Measurements from ENCODE around the gene FAM200C. TPM values are rescaled to one million over a fixed set of nuclear protein-coding genes. Genes with fewer than 3 reads are reported as not detected.

Gene FAM200C
- total and polyA plus RNA-seq, 2 of the 13 experiments (the other 11 are each of a cell fraction or from before 2014, with no cell fraction given), result 3.2 to 4.7 TPM

DNA sequence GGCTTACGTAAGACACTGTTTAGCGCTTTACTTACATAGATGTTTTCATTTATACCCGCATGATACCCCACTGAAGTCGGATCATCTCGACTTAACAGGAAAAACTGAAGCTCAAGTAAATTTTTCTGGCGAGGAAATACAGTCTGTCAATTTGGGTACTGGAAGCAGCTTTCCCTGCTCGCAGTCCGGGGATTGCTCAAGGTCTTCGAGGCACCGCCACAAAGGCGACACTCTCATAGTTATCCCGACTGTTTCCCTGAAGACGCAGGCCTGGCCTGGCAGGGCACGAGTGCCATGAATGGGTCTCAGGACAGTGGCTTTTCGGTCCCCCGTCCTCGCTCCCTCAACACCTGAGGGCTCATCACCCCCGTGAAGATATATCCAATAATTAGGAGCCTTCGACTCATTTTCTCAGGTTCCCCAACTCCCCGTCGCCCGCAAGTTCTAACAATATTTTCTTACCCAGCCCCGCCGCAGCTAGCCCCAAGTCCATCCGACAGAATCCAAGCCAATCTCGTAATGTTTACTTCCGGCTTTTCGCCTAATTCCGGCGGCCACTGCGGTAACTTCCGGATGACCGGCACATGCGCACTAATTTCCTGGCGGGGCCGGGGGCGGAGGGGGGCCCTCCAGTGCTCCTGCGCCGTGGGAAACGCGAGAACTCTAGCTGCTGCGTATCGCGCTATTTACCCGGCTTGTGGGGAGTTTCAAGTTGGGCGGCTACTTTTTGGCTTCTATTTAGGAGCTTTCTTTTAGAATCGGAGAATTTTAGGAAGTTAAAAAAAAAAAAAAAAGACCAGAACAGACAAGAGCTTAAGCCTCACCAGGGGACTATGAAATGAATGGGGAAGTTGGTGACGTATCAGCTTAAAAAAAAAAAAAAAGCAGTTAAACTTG lies 19.0 kb upstream of the FAM200C start, which contains the start of gene SLU7 (continued):
- TF ChIP-seq, protein P1, sequence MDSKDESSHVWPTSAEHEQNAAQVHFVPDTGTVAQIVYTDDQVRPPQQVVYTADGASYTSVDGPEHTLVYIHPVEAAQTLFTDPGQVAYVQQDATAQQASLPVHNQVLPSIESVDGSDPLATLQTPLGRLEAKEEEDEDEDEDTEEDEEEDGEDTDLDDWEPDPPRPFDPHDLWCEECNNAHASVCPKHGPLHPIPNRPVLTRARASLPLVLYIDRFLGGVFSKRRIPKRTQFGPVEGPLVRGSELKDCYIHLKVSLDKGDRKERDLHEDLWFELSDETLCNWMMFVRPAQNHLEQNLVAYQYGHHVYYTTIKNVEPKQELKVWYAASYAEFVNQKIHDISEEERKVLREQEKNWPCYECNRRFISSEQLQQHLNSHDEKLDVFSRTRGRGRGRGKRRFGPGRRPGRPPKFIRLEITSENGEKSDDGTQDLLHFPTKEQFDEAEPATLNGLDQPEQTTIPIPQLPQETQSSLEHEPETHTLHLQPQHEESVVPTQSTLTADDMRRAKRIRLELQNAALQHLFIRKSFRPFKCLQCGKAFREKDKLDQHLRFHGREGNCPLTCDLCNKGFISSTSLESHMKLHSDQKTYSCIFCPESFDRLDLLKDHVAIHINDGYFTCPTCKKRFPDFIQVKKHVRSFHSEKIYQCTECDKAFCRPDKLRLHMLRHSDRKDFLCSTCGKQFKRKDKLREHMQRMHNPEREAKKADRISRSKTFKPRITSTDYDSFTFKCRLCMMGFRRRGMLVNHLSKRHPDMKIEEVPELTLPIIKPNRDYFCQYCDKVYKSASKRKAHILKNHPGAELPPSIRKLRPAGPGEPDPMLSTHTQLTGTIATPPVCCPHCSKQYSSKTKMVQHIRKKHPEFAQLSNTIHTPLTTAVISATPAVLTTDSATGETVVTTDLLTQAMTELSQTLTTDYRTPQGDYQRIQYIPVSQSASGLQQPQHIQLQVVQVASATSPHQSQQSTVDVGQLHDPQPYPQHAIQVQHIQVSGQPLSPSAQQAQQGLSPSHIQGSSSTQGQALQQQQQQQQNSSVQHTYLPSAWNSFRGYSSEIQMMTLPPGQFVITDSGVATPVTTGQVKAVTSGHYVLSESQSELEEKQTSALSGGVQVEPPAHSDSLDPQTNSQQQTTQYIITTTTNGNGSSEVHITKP (CRISPR knock-in tag; IDR thresholded peaks at IDR 0.05; ENCODE audit: low read depth), result no peak
- TF ChIP-seq SP2 (CRISPR knock-in tag; IDR thresholded peaks at IDR 0.05) (no peak), ZNF160 (CRISPR knock-in tag; IDR thresholded peaks at IDR 0.05) (no peak), RARG (CRISPR knock-in tag; IDR thresholded peaks at IDR 0.05; ENCODE audit: low read depth) (no peak), AHR (CRISPR knock-in tag; IDR thresholded peaks at IDR 0.05) (no peak), ZNF33A (CRISPR knock-in tag; IDR thresholded peaks at IDR 0.05; ENCODE audit: borderline replicate concordance) (no peak)
- TF ChIP-seq, protein P2, sequence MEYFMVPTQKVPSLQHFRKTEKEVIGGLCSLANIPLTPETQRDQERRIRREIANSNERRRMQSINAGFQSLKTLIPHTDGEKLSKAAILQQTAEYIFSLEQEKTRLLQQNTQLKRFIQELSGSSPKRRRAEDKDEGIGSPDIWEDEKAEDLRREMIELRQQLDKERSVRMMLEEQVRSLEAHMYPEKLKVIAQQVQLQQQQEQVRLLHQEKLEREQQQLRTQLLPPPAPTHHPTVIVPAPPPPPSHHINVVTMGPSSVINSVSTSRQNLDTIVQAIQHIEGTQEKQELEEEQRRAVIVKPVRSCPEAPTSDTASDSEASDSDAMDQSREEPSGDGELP (IDR thresholded peaks at IDR 0.05; ENCODE audit: borderline replicate concordance, low read depth), result no peak
- TF ChIP-seq, protein P3, sequence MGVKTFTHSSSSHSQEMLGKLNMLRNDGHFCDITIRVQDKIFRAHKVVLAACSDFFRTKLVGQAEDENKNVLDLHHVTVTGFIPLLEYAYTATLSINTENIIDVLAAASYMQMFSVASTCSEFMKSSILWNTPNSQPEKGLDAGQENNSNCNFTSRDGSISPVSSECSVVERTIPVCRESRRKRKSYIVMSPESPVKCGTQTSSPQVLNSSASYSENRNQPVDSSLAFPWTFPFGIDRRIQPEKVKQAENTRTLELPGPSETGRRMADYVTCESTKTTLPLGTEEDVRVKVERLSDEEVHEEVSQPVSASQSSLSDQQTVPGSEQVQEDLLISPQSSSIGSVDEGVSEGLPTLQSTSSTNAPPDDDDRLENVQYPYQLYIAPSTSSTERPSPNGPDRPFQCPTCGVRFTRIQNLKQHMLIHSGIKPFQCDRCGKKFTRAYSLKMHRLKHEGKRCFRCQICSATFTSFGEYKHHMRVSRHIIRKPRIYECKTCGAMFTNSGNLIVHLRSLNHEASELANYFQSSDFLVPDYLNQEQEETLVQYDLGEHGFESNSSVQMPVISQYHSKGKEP (CRISPR knock-in tag; IDR thresholded peaks at IDR 0.05), result no peak
- TF ChIP-seq, protein P4, sequence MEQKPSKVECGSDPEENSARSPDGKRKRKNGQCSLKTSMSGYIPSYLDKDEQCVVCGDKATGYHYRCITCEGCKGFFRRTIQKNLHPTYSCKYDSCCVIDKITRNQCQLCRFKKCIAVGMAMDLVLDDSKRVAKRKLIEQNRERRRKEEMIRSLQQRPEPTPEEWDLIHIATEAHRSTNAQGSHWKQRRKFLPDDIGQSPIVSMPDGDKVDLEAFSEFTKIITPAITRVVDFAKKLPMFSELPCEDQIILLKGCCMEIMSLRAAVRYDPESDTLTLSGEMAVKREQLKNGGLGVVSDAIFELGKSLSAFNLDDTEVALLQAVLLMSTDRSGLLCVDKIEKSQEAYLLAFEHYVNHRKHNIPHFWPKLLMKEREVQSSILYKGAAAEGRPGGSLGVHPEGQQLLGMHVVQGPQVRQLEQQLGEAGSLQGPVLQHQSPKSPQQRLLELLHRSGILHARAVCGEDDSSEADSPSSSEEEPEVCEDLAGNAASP (CRISPR knock-in tag; IDR thresholded peaks at IDR 0.05; ENCODE audit: borderline replicate concordance), result no peak
- TF ChIP-seq, protein P5, sequence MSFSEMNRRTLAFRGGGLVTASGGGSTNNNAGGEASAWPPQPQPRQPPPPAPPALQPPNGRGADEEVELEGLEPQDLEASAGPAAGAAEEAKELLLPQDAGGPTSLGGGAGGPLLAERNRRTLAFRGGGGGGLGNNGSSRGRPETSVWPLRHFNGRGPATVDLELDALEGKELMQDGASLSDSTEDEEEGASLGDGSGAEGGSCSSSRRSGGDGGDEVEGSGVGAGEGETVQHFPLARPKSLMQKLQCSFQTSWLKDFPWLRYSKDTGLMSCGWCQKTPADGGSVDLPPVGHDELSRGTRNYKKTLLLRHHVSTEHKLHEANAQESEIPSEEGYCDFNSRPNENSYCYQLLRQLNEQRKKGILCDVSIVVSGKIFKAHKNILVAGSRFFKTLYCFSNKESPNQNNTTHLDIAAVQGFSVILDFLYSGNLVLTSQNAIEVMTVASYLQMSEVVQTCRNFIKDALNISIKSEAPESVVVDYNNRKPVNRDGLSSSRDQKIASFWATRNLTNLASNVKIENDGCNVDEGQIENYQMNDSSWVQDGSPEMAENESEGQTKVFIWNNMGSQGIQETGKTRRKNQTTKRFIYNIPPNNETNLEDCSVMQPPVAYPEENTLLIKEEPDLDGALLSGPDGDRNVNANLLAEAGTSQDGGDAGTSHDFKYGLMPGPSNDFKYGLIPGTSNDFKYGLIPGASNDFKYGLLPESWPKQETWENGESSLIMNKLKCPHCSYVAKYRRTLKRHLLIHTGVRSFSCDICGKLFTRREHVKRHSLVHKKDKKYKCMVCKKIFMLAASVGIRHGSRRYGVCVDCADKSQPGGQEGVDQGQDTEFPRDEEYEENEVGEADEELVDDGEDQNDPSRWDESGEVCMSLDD (CRISPR knock-in tag; IDR thresholded peaks at IDR 0.05; ENCODE audit: borderline replicate concordance), result no peak
- TF ChIP-seq, protein P6, sequence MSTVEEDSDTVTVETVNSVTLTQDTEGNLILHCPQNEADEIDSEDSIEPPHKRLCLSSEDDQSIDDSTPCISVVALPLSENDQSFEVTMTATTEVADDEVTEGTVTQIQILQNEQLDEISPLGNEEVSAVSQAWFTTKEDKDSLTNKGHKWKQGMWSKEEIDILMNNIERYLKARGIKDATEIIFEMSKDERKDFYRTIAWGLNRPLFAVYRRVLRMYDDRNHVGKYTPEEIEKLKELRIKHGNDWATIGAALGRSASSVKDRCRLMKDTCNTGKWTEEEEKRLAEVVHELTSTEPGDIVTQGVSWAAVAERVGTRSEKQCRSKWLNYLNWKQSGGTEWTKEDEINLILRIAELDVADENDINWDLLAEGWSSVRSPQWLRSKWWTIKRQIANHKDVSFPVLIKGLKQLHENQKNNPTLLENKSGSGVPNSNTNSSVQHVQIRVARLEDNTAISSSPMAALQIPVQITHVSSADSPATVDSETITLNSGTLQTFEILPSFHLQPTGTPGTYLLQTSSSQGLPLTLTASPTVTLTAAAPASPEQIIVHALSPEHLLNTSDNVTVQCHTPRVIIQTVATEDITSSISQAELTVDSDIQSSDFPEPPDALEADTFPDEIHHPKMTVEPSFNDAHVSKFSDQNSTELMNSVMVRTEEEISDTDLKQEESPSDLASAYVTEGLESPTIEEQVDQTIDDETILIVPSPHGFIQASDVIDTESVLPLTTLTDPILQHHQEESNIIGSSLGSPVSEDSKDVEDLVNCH (CRISPR knock-in tag; IDR thresholded peaks at IDR 0.05), result no peak
- TF ChIP-seq, protein P7, sequence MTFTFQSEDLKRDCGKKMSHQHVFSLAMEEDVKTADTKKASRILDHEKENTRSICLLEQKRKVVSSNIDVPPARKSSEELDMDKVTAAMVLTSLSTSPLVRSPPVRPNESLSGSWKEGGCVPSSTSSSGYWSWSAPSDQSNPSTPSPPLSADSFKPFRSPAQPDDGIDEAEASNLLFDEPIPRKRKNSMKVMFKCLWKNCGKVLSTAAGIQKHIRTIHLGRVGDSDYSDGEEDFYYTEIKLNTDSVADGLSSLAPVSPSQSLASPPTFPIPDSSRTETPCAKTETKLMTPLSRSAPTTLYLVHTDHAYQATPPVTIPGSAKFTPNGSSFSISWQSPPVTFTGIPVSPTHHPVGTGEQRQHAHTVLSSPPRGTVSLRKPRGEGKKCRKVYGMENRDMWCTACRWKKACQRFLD (CRISPR knock-in tag; IDR thresholded peaks at IDR 0.05; ENCODE audit: borderline replicate concordance), result no peak

All from HepG2 (cell line).